ENCODE data around the gene LEKR1.
"Not testable (repeated sequence)": the region's sequence is repeated elsewhere in the genome, so short reads cannot be mapped to it uniquely, and the experiment has no call there.

The LEKR1 gene

GRCh38 chr3:156836701-156837100 lies 10.5 kb downstream of the LEKR1 start:
- no peak for DNase-seq (ENCODE audit: low read depth)

GRCh38 chr3:156837115-156837514 lies 11.0 kb downstream of the LEKR1 start:
- DNase-seq (ENCODE audit: low read depth), result no peak

- no peak for DNase-seq (ENCODE audit: low read depth)
Observed at GRCh38 chr3:156838035-156838434, 11.9 kb downstream of the LEKR1 start.

GRCh38 chr3:156840826-156841689 lies 14.9 kb downstream of the LEKR1 start:
- DNase-seq (ENCODE audit: low read depth), result no peak

- DNase-seq (ENCODE audit: low read depth), result no peak
Observed at GRCh38 chr3:156843071-156843808, 17.1 kb downstream of the LEKR1 start.

GRCh38 chr3:156847752-156848448 lies 21.7 kb downstream of the LEKR1 start:
- DNase-seq (ENCODE audit: low read depth), result no peak

- DNase-seq (ENCODE audit: low read depth), result no peak
Observed at GRCh38 chr3:156859578-156859977, 33.4 kb downstream of the LEKR1 start.

- DNase-seq (ENCODE audit: low read depth), result no peak
Observed at GRCh38 chr3:156860873-156861272, 34.7 kb downstream of the LEKR1 start.

- no peak for DNase-seq (ENCODE audit: low read depth)
Observed at GRCh38 chr3:156862338-156862737, 36.2 kb downstream of the LEKR1 start.

- no peak for DNase-seq (ENCODE audit: low read depth)
Observed at GRCh38 chr3:156865732-156866131, 39.6 kb downstream of the LEKR1 start.

GRCh38 chr3:156867174-156867573 lies 41.0 kb downstream of the LEKR1 start:
- no peak for DNase-seq (ENCODE audit: low read depth)

GRCh38 chr3:156867920-156868319 lies 41.8 kb downstream of the LEKR1 start:
- no peak for DNase-seq (ENCODE audit: low read depth)

- DNase-seq (ENCODE audit: low read depth), result no peak
Observed at GRCh38 chr3:156873906-156874305, 47.8 kb downstream of the LEKR1 start.

- DNase-seq (ENCODE audit: low read depth), result not testable (repeated sequence)
Observed at GRCh38 chr3:156879491-156879890, 53.3 kb downstream of the LEKR1 start.

GRCh38 chr3:156885761-156886160 lies 59.6 kb downstream of the LEKR1 start:
- no peak for DNase-seq (ENCODE audit: low read depth)

- no peak for DNase-seq (ENCODE audit: low read depth)
Observed at GRCh38 chr3:156888176-156888575, 62.0 kb downstream of the LEKR1 start.

GRCh38 chr3:156888576-156888975 lies 62.4 kb downstream of the LEKR1 start:
- DNase-seq (ENCODE audit: low read depth), result no peak

GRCh38 chr3:156892701-156893100 lies 66.5 kb downstream of the LEKR1 start:
- DNase-seq (ENCODE audit: low read depth), result no peak

- DNase-seq (ENCODE audit: low read depth), result not testable (repeated sequence)
Observed at GRCh38 chr3:156895374-156895773, 69.2 kb downstream of the LEKR1 start.

GRCh38 chr3:156897851-156898250 lies 71.7 kb downstream of the LEKR1 start:
- not testable (repeated sequence) for DNase-seq (ENCODE audit: low read depth)

- DNase-seq (ENCODE audit: low read depth), result no peak
Observed at GRCh38 chr3:156898296-156898880, 72.2 kb downstream of the LEKR1 start.

- no peak for DNase-seq (ENCODE audit: low read depth)
Observed at GRCh38 chr3:156899951-156900350, 73.8 kb downstream of the LEKR1 start.

All from T-helper 22 cell (primary cell).